ENCODE data around the gene PPP2R1B.
A peak's percentile ranks its signal among the peaks of the same experiment; 100 is the strongest.

PPP2R1B gene

GRCh38 chr11:111741751-111742150 is 24.4 kb downstream of the PPP2R1B start:
- no peak overlapping the region for H3K27ac Mint-ChIP-seq
- peaks cover 13% of the 10 kb centered on the region for H3K4me1 Mint-ChIP-seq
- peaks cover 67% of the 10 kb centered on the region for H3K36me3 Mint-ChIP-seq (ENCODE audit: low read depth)
- H3K27me3 Mint-ChIP-seq (ENCODE audit: low read depth): no peaks in the 10 kb centered on the region
- H3K4me3 Mint-ChIP-seq: no peak overlapping the region
- no peaks in the 10 kb centered on the region for H3K9me3 Mint-ChIP-seq
- no peak for TF ChIP-seq CTCF (IDR thresholded peaks at IDR 0.05; ENCODE audit: unreplicated experiment in 3 of 3)

- Mint-ChIP-seq H3K9me3 (no peaks in the 10 kb centered on the region), H3K36me3 (ENCODE audit: low read depth) (peaks cover 46% of the 10 kb centered on the region), H3K27ac (no peak overlapping the region), H3K27me3 (ENCODE audit: low read depth) (no peaks in the 10 kb centered on the region), H3K4me3 (no peak overlapping the region), H3K4me1 (peaks cover 36% of the 10 kb centered on the region)
- no peak for TF ChIP-seq CTCF (IDR thresholded peaks at IDR 0.05; ENCODE audit: unreplicated experiment in 3 of 3)
Observed at GRCh38 chr11:111739299-111739698, 26.9 kb downstream of the PPP2R1B start.

GRCh38 chr11:111737444-111738210 is 28.6 kb downstream of the PPP2R1B start:
- Mint-ChIP-seq H3K27ac (peak overlapping the region; percentile 95 to 100 (median 98)), H3K27me3 (ENCODE audit: low read depth) (no peaks in the 10 kb centered on the region)

GRCh38 chr11:111736621-111737443 is 29.4 kb downstream of the PPP2R1B start:
- Mint-ChIP-seq H3K4me3 (peak overlapping the region in 2 of 3 experiments; percentile 52 to 80), H3K27me3 (ENCODE audit: low read depth) (no peaks in the 10 kb centered on the region), H3K36me3 (ENCODE audit: low read depth) (peaks cover 30% of the 10 kb centered on the region), H3K9me3 (no peaks in the 10 kb centered on the region), H3K27ac (peak overlapping the region; percentile 98 to 100 (median 99)), H3K4me1 (peaks cover 51% of the 10 kb centered on the region)
- no peak for TF ChIP-seq CTCF (IDR thresholded peaks at IDR 0.05; ENCODE audit: unreplicated experiment in 3 of 3)

More at GRCh38 chr11:111737444-111738210, 28.6 kb downstream of the PPP2R1B start:
- H3K4me3 Mint-ChIP-seq: peak overlapping the region in 1 of 3 experiments; percentile 20
- H3K36me3 Mint-ChIP-seq (ENCODE audit: low read depth): peaks cover 36% of the 10 kb centered on the region
- no peak for TF ChIP-seq CTCF (IDR thresholded peaks at IDR 0.05; ENCODE audit: unreplicated experiment in 3 of 3)
- no peaks in the 10 kb centered on the region for H3K9me3 Mint-ChIP-seq
- H3K4me1 Mint-ChIP-seq: peaks cover 48% of the 10 kb centered on the region

GRCh38 chr11:111736181-111736590 is 30.0 kb downstream of the PPP2R1B start:
- Mint-ChIP-seq H3K36me3 (ENCODE audit: low read depth) (peaks cover 23% of the 10 kb centered on the region), H3K27me3 (ENCODE audit: low read depth) (no peaks in the 10 kb centered on the region), H3K9me3 (no peaks in the 10 kb centered on the region), H3K27ac (peak overlapping the region; percentile 98 to 100 (median 99)), H3K4me1 (peaks cover 58% of the 10 kb centered on the region), H3K4me3 (peak overlapping the region; percentile 18 to 80 (median 67))
- TF ChIP-seq CTCF (IDR thresholded peaks at IDR 0.05; ENCODE audit: unreplicated experiment in 3 of 3): no peak

Measured in nephron (organoid).